DND-41 (cell line): Measurements from ENCODE around the gene BOLL.

Experiments used
- ATAC-seq: fragments of 200-7000 bp; cut with Tn5 transposase; 3 replicates; pipeline ENCODE4 v1.9.1; 2021; ENCODE audit warnings: low read depth; ENCODE audit not compliant: insufficient read depth
- DNase-seq: peaks from one replicate; pipeline ENCODE4 v3.0.0-alpha.2; 2020
- H2AFZ ChIP-seq: 2 replicates; pipeline ENCODE4 v1.6.0; 2012; ENCODE audit warnings: low read depth, low read length
- H3K27ac ChIP-seq: 2 replicates; pipeline ENCODE4 v1.5.1; 2012; ENCODE audit warnings: low read length, inconsistent platforms
- H3K27me3 ChIP-seq: fragments of 200-600 bp; sonication (generic); 2 replicates; pipeline ENCODE4 v1.6.0; 2012; ENCODE audit warnings: low read length, mild to moderate bottlenecking, inconsistent platforms; ENCODE audit not compliant: insufficient read depth, poor library complexity
- H3K36me3 ChIP-seq: 2 replicates; pipeline ENCODE4 v1.5.1; 2012; ENCODE audit warnings: low read length, inconsistent platforms; ENCODE audit not compliant: insufficient read depth
- H3K4me1 ChIP-seq: 2 replicates; pipeline ENCODE4 v1.5.1; 2012; ENCODE audit warnings: mild to moderate bottlenecking, low read length; ENCODE audit not compliant: insufficient read depth
- H3K4me2 ChIP-seq: 2 replicates; pipeline ENCODE4 v1.6.0; 2012; ENCODE audit warnings: mild to moderate bottlenecking, moderate library complexity, low read length, inconsistent platforms; ENCODE audit not compliant: insufficient read depth
- H3K4me3 ChIP-seq, 2 experiments: fragments of 200-600 bp in 1 of 2; shearing (Covaris generic) in 1 of 2; 2 replicates each; pipeline ENCODE4 v1.5.1; 2012 to 2016; ENCODE audit warnings: inconsistent platforms in 2 of 2, low read length in 2 of 2, mild to moderate bottlenecking in 2 of 2, low read depth in 1 of 2, moderate library complexity in 1 of 2
- H3K79me2 ChIP-seq: 2 replicates; pipeline ENCODE4 v1.6.0; 2012; ENCODE audit warnings: low read length, inconsistent platforms; ENCODE audit not compliant: insufficient read depth
- H3K9ac ChIP-seq: 2 replicates; pipeline ENCODE4 v1.6.0; 2012; ENCODE audit warnings: low read depth, mild to moderate bottlenecking, inconsistent platforms, low read length, moderate library complexity
- H3K9me3 ChIP-seq: 2 replicates; pipeline ENCODE4 v1.5.1; 2012; ENCODE audit warnings: low read length, moderate library complexity, mild to moderate bottlenecking, inconsistent platforms; ENCODE audit not compliant: insufficient read depth, severe bottlenecking
- H4K20me1 ChIP-seq: 2 replicates; pipeline ENCODE4 v1.6.0; 2012; ENCODE audit warnings: low read length; ENCODE audit not compliant: insufficient read depth
- CTCF ChIP-seq: IDR thresholded peaks from 2 replicates; pipeline ENCODE4 v1.5.1; 2012; ENCODE audit warnings: borderline replicate concordance, low read length, moderate library complexity, mild to moderate bottlenecking; ENCODE audit not compliant: poor library complexity, severe bottlenecking; ENCODE audit errors: extremely low read depth
- EZH2 ChIP-seq: IDR thresholded peaks from 3 replicates; pipeline ENCODE4 v1.6.1; 2012; ENCODE audit warnings: borderline replicate concordance, low read depth, mild to moderate bottlenecking, moderate library complexity, low read length, inconsistent platforms; ENCODE audit not compliant: severe bottlenecking

BOLL gene

GRCh38 chr2:197707316-197708213, 77.6 kb downstream of the BOLL start:
- Histone ChIP-seq H3K27me3 (no peaks in the 10 kb centered on the region), H3K36me3 (peaks cover 31% of the 10 kb centered on the region), H3K9me3 (no peaks in the 10 kb centered on the region), H3K4me2 (peak overlapping the region; percentile 96), H3K79me2 (peaks cover 52% of the 10 kb centered on the region), H4K20me1 (peaks cover 45% of the 10 kb centered on the region), H3K4me1 (peaks cover 55% of the 10 kb centered on the region), H3K4me3 (peak overlapping the region; percentile 86 to 95; a peak in 3 of 4 replicates), H3K9ac (peak overlapping the region; percentile 54), H2AFZ (no peak overlapping the region), H3K27ac (peak overlapping the region; percentile 41)
- ATAC-seq (no peak), DNase-seq (no peak)
- TF ChIP-seq CTCF (peak; percentile 87), EZH2 (no peak)

- Histone ChIP-seq H3K27me3 (no peaks in the 10 kb centered on the region), H4K20me1 (peaks cover 45% of the 10 kb centered on the region), H3K27ac (no peak overlapping the region), H3K9ac (peak overlapping the region; percentile 54), H3K79me2 (peaks cover 52% of the 10 kb centered on the region), H3K36me3 (peaks cover 30% of the 10 kb centered on the region), H3K9me3 (no peaks in the 10 kb centered on the region), H3K4me2 (peak overlapping the region; percentile 96), H3K4me3 (peak overlapping the region; percentile 86 to 95; a peak in 3 of 4 replicates), H2AFZ (no peak overlapping the region), H3K4me1 (peaks cover 55% of the 10 kb centered on the region)
- TF ChIP-seq CTCF, result no peak
- TF ChIP-seq EZH2, result no peak
- no peak for ATAC-seq
- no peak for DNase-seq
Measured at GRCh38 chr2:197706839-197707207, 78.3 kb downstream of the BOLL start.

- Histone ChIP-seq H3K36me3 (peaks cover 24% of the 10 kb centered on the region), H4K20me1 (peaks cover 41% of the 10 kb centered on the region), H3K27me3 (no peaks in the 10 kb centered on the region), H3K4me3 (peak overlapping the region; percentile 86 to 95), H3K4me2 (peak overlapping the region; percentile 96), H3K27ac (peak overlapping the region; percentile 64), H3K9ac (peak overlapping the region; percentile 54), H3K9me3 (no peaks in the 10 kb centered on the region), H3K4me1 (peaks cover 55% of the 10 kb centered on the region), H2AFZ (peak overlapping the region; percentile 97), H3K79me2 (peaks cover 52% of the 10 kb centered on the region)
- ATAC-seq, result peak; percentile 14; the same call in 1 of the 3 replicates
- TF ChIP-seq CTCF, result no peak
- no peak for TF ChIP-seq EZH2
- peak; percentile 26 for DNase-seq
Measured at GRCh38 chr2:197705912-197706838, 78.9 kb downstream of the BOLL start.
